Measurements from ENCODE around the gene SLC9A5. TPM values are rescaled to one million over a fixed set of nuclear protein-coding genes. Genes with fewer than 3 reads are reported as not detected.

The SLC9A5 gene
- polyA plus RNA-seq, 1 donor (not counting 4 experiments of a cell fraction or from before 2014, with no cell fraction given), result 0.51 TPM

DNA sequence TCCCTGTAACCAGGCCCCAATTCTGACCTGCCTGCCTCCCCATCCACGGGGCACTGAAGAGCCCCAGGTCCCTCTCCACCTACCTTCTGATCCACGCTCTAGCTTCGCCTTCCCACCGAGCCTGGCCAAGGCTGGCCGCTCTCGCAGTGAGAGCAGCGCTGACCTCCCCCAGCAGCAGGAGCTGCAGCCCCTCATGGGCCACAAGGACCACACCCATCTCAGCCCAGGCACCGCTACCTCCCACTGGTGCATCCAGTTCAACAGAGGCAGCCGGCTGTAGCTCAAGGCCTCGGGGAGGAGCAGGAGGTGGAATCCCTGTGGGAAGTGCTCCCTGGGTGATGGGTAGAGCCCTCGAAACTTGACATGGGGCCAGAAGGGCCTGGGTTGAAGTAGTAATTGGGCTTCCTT is 22.2 kb downstream of the SLC9A5 start:
- no peaks in the 10 kb centered on the region for H3K9me3 ChIP-seq (ENCODE audit: control insufficient read depth, low read depth, low read length)
- no peaks in the 10 kb centered on the region for H3K36me3 ChIP-seq (ENCODE audit: control insufficient read depth in 2 of 2, extremely low read depth in 1 of 2, insufficient read depth in 2 of 2, low read length in 2 of 2)
- no peak overlapping the region for H3K4me3 ChIP-seq (ENCODE audit: control insufficient read depth in 2 of 3, extremely low read depth in 1 of 3, insufficient read depth in 2 of 3, low read depth in 1 of 3, low read length in 3 of 3)
- H3K9ac ChIP-seq (ENCODE audit: control insufficient read depth, extremely low read depth, insufficient read depth, low read length), result no peak overlapping the region
- FAIRE-seq, result no peak
- no peaks in the 10 kb centered on the region for H4K20me1 ChIP-seq (ENCODE audit: control insufficient read depth, extremely low read depth, insufficient read depth, low read length)
- no peak overlapping the region for H3K27ac ChIP-seq (ENCODE audit: control insufficient read depth, insufficient read depth, low read length)
- dilution Hi-C loops (cut with MboI; ENCODE audit: extremely low pct_ligation_motif_present, low sequenced_read_pairs), result no loop called here
- no peak overlapping the region for H3K4me2 ChIP-seq (ENCODE audit: control insufficient read depth, extremely low read depth, insufficient read depth, low read depth, low read length)
- H2AFZ ChIP-seq (ENCODE audit: control insufficient read depth, low read length), result no peak overlapping the region
- no peaks in the 10 kb centered on the region for H3K9me1 ChIP-seq (ENCODE audit: control insufficient read depth, extremely low read depth, insufficient read depth, low read length)
- TF ChIP-seq EZH2 (IDR thresholded peaks at IDR 0.05; ENCODE audit: low read length), result no peak
- TF ChIP-seq, protein P1, sequence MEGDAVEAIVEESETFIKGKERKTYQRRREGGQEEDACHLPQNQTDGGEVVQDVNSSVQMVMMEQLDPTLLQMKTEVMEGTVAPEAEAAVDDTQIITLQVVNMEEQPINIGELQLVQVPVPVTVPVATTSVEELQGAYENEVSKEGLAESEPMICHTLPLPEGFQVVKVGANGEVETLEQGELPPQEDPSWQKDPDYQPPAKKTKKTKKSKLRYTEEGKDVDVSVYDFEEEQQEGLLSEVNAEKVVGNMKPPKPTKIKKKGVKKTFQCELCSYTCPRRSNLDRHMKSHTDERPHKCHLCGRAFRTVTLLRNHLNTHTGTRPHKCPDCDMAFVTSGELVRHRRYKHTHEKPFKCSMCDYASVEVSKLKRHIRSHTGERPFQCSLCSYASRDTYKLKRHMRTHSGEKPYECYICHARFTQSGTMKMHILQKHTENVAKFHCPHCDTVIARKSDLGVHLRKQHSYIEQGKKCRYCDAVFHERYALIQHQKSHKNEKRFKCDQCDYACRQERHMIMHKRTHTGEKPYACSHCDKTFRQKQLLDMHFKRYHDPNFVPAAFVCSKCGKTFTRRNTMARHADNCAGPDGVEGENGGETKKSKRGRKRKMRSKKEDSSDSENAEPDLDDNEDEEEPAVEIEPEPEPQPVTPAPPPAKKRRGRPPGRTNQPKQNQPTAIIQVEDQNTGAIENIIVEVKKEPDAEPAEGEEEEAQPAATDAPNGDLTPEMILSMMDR (optimal IDR thresholded peaks at IDR 0.05 in 1 of 3, IDR thresholded peaks at IDR 0.05 in 1 of 3, conservative IDR thresholded peaks at IDR 0.05 in 1 of 3; ENCODE audit: extremely low read depth in 1 of 3, insufficient read depth in 2 of 3, low read length in 3 of 3), result no peak
- H3K27me3 ChIP-seq (ENCODE audit: control insufficient read depth, extremely low read depth, insufficient read depth, low read length), result peaks cover 3% of the 10 kb centered on the region
- no peaks in the 10 kb centered on the region for H3K4me1 ChIP-seq (ENCODE audit: control insufficient read depth, extremely low read depth, insufficient read depth, low read length)
- no peaks in the 10 kb centered on the region for H3K79me2 ChIP-seq (ENCODE audit: control insufficient read depth, insufficient read depth, low read length)
- no peak for DNase-seq (ENCODE audit: low read depth, low spot score)

DNA sequence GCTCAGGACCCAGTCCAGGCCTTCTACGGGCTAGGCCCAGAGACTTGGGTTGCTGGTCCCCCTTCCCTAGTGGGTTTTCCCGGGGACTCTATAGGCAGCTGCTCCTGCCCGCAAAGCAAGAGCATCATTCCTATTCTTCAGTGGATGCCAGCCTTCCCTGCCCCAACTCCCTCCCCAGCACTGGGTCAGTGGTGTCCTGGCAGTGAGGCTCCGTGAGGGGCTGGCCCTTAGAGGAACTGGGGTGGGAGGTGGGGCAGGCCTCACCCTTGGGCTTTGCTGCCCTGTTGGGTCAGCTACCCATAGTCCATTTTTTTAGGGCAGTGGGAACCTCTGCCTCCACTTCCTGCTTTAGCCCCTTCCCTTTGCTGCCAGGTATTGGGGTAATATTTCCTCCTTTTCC is 22.7 kb downstream of the SLC9A5 start:
- Histone ChIP-seq H3K27ac (ENCODE audit: control insufficient read depth, insufficient read depth, low read length) (no peak overlapping the region), H3K4me1 (ENCODE audit: control insufficient read depth, extremely low read depth, insufficient read depth, low read length) (no peaks in the 10 kb centered on the region), H4K20me1 (ENCODE audit: control insufficient read depth, extremely low read depth, insufficient read depth, low read length) (no peaks in the 10 kb centered on the region), H3K4me3 (ENCODE audit: control insufficient read depth in 2 of 3, extremely low read depth in 1 of 3, insufficient read depth in 2 of 3, low read depth in 1 of 3, low read length in 3 of 3) (no peak overlapping the region), H3K9ac (ENCODE audit: control insufficient read depth, extremely low read depth, insufficient read depth, low read length) (no peak overlapping the region), H3K4me2 (ENCODE audit: control insufficient read depth, extremely low read depth, insufficient read depth, low read depth, low read length) (no peak overlapping the region), H3K36me3 (ENCODE audit: control insufficient read depth in 2 of 2, extremely low read depth in 1 of 2, insufficient read depth in 2 of 2, low read length in 2 of 2) (no peaks in the 10 kb centered on the region), H2AFZ (ENCODE audit: control insufficient read depth, low read length) (no peak overlapping the region), H3K27me3 (ENCODE audit: control insufficient read depth, extremely low read depth, insufficient read depth, low read length) (no peaks in the 10 kb centered on the region), H3K9me1 (ENCODE audit: control insufficient read depth, extremely low read depth, insufficient read depth, low read length) (no peaks in the 10 kb centered on the region), H3K79me2 (ENCODE audit: control insufficient read depth, insufficient read depth, low read length) (no peaks in the 10 kb centered on the region), H3K9me3 (ENCODE audit: control insufficient read depth, low read depth, low read length) (no peaks in the 10 kb centered on the region)
- DNase-seq (ENCODE audit: low read depth, low spot score), result no peak
- dilution Hi-C loops (cut with MboI; ENCODE audit: extremely low pct_ligation_motif_present, low sequenced_read_pairs), result no loop called here
- TF ChIP-seq EZH2 (IDR thresholded peaks at IDR 0.05; ENCODE audit: low read length), result no peak
- TF ChIP-seq, protein P1 (optimal IDR thresholded peaks at IDR 0.05 in 1 of 3, IDR thresholded peaks at IDR 0.05 in 1 of 3, conservative IDR thresholded peaks at IDR 0.05 in 1 of 3; ENCODE audit: extremely low read depth in 1 of 3, insufficient read depth in 2 of 3, low read length in 3 of 3), result no peak
- no peak for FAIRE-seq
